SU-DHL-6 (cell line): Measurements from ENCODE around the gene ZSWIM4.

ENCODE experiments used
- CTCF ChIP-seq: fragments of 200-600 bp; sonication (generic); IDR thresholded peaks from one replicate; pipeline ENCODE4 v1.5.1; 2017; ENCODE audit warnings: antibody characterized with exemption, mild to moderate bottlenecking, low read length, moderate library complexity; ENCODE audit not compliant: insufficient read depth, poor library complexity, severe bottlenecking
- EZH2phosphoT487 ChIP-seq: fragments of 200-600 bp; sonication (generic), shearing (Covaris generic); conservative IDR thresholded peaks from 2 replicates; pipeline ENCODE4 v1.6.1; 2018; ENCODE audit warnings: mild to moderate bottlenecking, antibody characterized with exemption, low read length, moderate library complexity, mixed read lengths

- no peak for TF ChIP-seq CTCF
- no peak for TF ChIP-seq EZH2phosphoT487
Measured at GRCh38 chr19:13868663-13869062, 73.4 kb downstream of the ZSWIM4 start.
